Measurements from ENCODE around the gene INTS6. TPM values are rescaled to one million over a fixed set of nuclear protein-coding genes. Genes with fewer than 3 reads are reported as not detected.
"Not testable (repeated sequence)": the region's sequence is repeated elsewhere in the genome, so short reads cannot be mapped to it uniquely, and the experiment has no call there.

INTS6 gene
- total RNA-seq, 1 donor from 2014 or later, result 36.4 TPM

DNA sequence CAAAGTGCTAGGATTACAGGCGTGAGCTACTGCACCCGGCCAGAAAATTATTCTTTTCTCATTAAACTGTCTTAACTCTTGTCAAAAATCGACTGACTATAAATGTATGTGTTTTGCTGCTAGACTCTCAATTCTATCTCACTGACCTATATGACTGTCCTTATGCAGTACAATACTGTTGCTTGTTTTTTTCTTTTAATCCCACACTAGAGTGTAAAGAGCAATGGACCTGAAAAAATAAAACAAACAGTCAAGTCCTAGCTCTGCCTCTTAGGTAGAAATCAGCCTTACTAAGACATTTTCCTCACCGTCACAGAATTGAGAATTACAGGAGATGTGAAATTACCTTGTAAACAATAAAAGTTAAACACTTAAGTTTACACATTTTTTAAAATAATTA, 35.1 kb downstream of the INTS6 start:
- no peak overlapping the region for H3K4me3 Mint-ChIP-seq (ENCODE audit: unreplicated experiment)
- peaks cover 28% of the 10 kb centered on the region for H3K4me1 Mint-ChIP-seq (ENCODE audit: unreplicated experiment)
- DNase-seq (ENCODE audit: extremely low spot score, unreplicated experiment), result no peak
- H3K9me3 Mint-ChIP-seq (ENCODE audit: unreplicated experiment), result peaks cover 5% of the 10 kb centered on the region
- no peak overlapping the region for H3K27ac Mint-ChIP-seq (ENCODE audit: unreplicated experiment)
- H3K36me3 Mint-ChIP-seq (ENCODE audit: unreplicated experiment), result peaks cover 43% of the 10 kb centered on the region
- TF ChIP-seq CTCF (IDR thresholded peaks at IDR 0.05), result no peak
- H3K27me3 Mint-ChIP-seq (ENCODE audit: unreplicated experiment), result no peaks in the 10 kb centered on the region

DNA sequence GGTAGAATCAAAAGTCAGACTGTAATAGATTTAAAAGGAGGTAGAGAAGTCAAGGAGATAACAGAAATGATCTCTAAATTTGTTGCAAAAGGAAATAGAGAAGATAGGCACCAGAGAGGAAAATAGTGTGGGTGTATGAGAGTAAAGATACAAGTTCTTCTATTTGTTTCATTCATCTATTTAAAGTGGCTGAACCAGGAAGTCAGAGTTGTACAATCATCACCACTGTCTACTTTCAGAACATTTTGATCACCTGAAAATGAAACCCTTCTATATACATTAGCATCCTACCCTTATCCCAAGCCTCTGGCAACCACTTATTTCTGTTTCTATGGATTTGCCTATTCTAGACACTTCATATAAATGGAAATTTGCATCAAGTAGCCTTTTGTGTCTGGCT, 36.7 kb downstream of the INTS6 start:
- H3K36me3 Mint-ChIP-seq (ENCODE audit: unreplicated experiment), result peaks cover 39% of the 10 kb centered on the region
- DNase-seq (ENCODE audit: extremely low spot score, unreplicated experiment), result no peak
- peaks cover 5% of the 10 kb centered on the region for H3K9me3 Mint-ChIP-seq (ENCODE audit: unreplicated experiment)
- TF ChIP-seq CTCF (IDR thresholded peaks at IDR 0.05), result no peak
- no peaks in the 10 kb centered on the region for H3K27me3 Mint-ChIP-seq (ENCODE audit: unreplicated experiment)
- H3K4me3 Mint-ChIP-seq (ENCODE audit: unreplicated experiment), result no peak overlapping the region
- peaks cover 17% of the 10 kb centered on the region for H3K4me1 Mint-ChIP-seq (ENCODE audit: unreplicated experiment)
- H3K27ac Mint-ChIP-seq (ENCODE audit: unreplicated experiment), result no peak overlapping the region

GRCh38 chr13:51415339-51415738, 37.5 kb downstream of the INTS6 start:
- H3K27me3 Mint-ChIP-seq (ENCODE audit: unreplicated experiment); H3K9me3 Mint-ChIP-seq (ENCODE audit: unreplicated experiment); DNase-seq (ENCODE audit: extremely low spot score, unreplicated experiment); H3K27ac Mint-ChIP-seq (ENCODE audit: unreplicated experiment); H3K4me3 Mint-ChIP-seq (ENCODE audit: unreplicated experiment): not testable (repeated sequence)
- Mint-ChIP-seq H3K4me1 (ENCODE audit: unreplicated experiment) (peaks cover 12% of the 10 kb centered on the region), H3K36me3 (ENCODE audit: unreplicated experiment) (peaks cover 40% of the 10 kb centered on the region)

- no peak for TF ChIP-seq CTCF (IDR thresholded peaks at IDR 0.05)
- Mint-ChIP-seq H3K36me3 (ENCODE audit: unreplicated experiment) (peaks cover 31% of the 10 kb centered on the region), H3K9me3 (ENCODE audit: unreplicated experiment) (peaks cover 5% of the 10 kb centered on the region), H3K27me3 (ENCODE audit: unreplicated experiment) (no peaks in the 10 kb centered on the region), H3K27ac (ENCODE audit: unreplicated experiment) (no peak overlapping the region), H3K4me1 (ENCODE audit: unreplicated experiment) (peaks cover 5% of the 10 kb centered on the region), H3K4me3 (ENCODE audit: unreplicated experiment) (no peak overlapping the region)
- no peak for DNase-seq (ENCODE audit: extremely low spot score, unreplicated experiment)
Measured at GRCh38 chr13:51412431-51412830, 40.4 kb downstream of the INTS6 start.

DNA sequence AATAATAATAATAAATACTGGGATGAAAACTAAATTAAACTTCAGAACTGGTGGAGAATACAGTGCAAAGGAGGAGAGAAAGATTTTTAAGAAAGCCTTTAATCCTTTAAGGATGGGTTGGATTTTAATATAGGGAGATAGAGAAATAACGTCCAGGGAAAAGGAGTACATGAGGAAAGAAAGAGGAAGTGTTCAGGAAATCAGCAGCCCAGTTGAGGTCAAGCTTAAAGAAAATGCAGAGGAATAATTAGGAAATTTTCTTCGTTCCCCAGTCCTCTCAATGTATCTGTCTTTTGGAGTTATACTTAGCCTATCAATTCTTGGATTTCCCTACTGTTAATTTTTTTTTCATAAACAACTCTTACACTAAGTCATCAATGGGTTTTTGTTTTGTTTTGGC, 47.7 kb downstream of the INTS6 start:
- Mint-ChIP-seq H3K36me3 (ENCODE audit: unreplicated experiment) (peaks cover 21% of the 10 kb centered on the region), H3K9me3 (ENCODE audit: unreplicated experiment) (peaks cover 3% of the 10 kb centered on the region), H3K4me1 (ENCODE audit: unreplicated experiment) (peaks cover 4% of the 10 kb centered on the region), H3K27me3 (ENCODE audit: unreplicated experiment) (no peaks in the 10 kb centered on the region), H3K4me3 (ENCODE audit: unreplicated experiment) (no peak overlapping the region), H3K27ac (ENCODE audit: unreplicated experiment) (no peak overlapping the region)
- no peak for DNase-seq (ENCODE audit: extremely low spot score, unreplicated experiment)
- no peak for TF ChIP-seq CTCF (IDR thresholded peaks at IDR 0.05)

Data from osteocyte (in vitro differentiated cells).